SJCRH30 (cell line): Measurements from ENCODE around the gene MACC1. TPM values are rescaled to one million over a fixed set of nuclear protein-coding genes. Genes with fewer than 3 reads are reported as not detected.

Experiments used
- DNase-seq, 2 experiments: peaks; one replicate each; pipeline ENCODE4 v3.0.0-alpha.2; 2015 to 2020
- H3K27ac ChIP-seq: fragments of 250-450 bp; sonication (Bioruptor Pico); 2 replicates; pipeline ENCODE4 v1.5.1; 2020; ENCODE audit warnings: mild to moderate bottlenecking, moderate library complexity
- H3K27me3 ChIP-seq: fragments of 250-450 bp; sonication (Bioruptor Pico); 2 replicates; pipeline ENCODE4 v1.5.1; 2020; ENCODE audit warnings: mild to moderate bottlenecking, moderate library complexity
- H3K36me3 ChIP-seq: fragments of 250-450 bp; sonication (Bioruptor Pico); 2 replicates; pipeline ENCODE4 v1.5.1; 2020; ENCODE audit warnings: mild to moderate bottlenecking, moderate library complexity
- H3K4me1 ChIP-seq: fragments of 250-450 bp; sonication (Bioruptor Pico); 2 replicates; pipeline ENCODE4 v1.5.1; 2020; ENCODE audit warnings: mild to moderate bottlenecking, moderate library complexity
- H3K4me3 ChIP-seq: fragments of 250-450 bp; sonication (Bioruptor Pico); 2 replicates; pipeline ENCODE4 v1.5.1; 2020; ENCODE audit warnings: mild to moderate bottlenecking, moderate library complexity
- H3K9me3 ChIP-seq: fragments of 250-450 bp; sonication (Bioruptor Pico); replicated peaks from 2 replicates; pipeline ENCODE4 v1.5.1; 2020; ENCODE audit warnings: mild to moderate bottlenecking, moderate library complexity
- total RNA-seq: library from RNA; depleted of rRNA; stranded (reverse); fragments of >200 nt; shearing (Covaris generic); gene quantifications from 2 replicates; pipeline ENCODE4 v1.2.3, GENCODE V29; 2014; rRNA removed

Gene MACC1
- total RNA-seq, 1 experiment from 2014 or later, result 0.08 TPM

- H3K36me3 ChIP-seq, result no peaks in the 10 kb centered on the region
- no peak for DNase-seq
- H3K4me3 ChIP-seq, result no peak overlapping the region
- no peak overlapping the region for H3K27ac ChIP-seq
- no peaks in the 10 kb centered on the region for H3K27me3 ChIP-seq
- no peaks in the 10 kb centered on the region for H3K4me1 ChIP-seq
- no peaks in the 10 kb centered on the region for H3K9me3 ChIP-seq
These were observed 127.8 kb downstream of the MACC1 start for GRCh38 chr7:20089431-20089830.

- H3K36me3 ChIP-seq, result no peaks in the 10 kb centered on the region
These were observed 132.1 kb downstream of the MACC1 start for GRCh38 chr7:20085086-20085485.

More at GRCh38 chr7:20085086-20085485, 132.1 kb downstream of the MACC1 start:
- Histone ChIP-seq H3K9me3 (no peaks in the 10 kb centered on the region), H3K4me1 (no peaks in the 10 kb centered on the region), H3K27ac (no peak overlapping the region), H3K4me3 (no peak overlapping the region), H3K27me3 (no peaks in the 10 kb centered on the region)
- DNase-seq, result no peak

Other genes starting within 250 kb of the MACC1 start
- 35.0 and 40.0 TPM in 2 replicates for gene ITGB8, start 113.5 kb upstream of the MACC1 start, total RNA-seq